ENCODE results near the gene SIX6. TPM values are rescaled to one million over a fixed set of nuclear protein-coding genes. Genes with fewer than 3 reads are reported as not detected.

The SIX6 gene
- not detected in 2 replicates for total RNA-seq

DNA sequence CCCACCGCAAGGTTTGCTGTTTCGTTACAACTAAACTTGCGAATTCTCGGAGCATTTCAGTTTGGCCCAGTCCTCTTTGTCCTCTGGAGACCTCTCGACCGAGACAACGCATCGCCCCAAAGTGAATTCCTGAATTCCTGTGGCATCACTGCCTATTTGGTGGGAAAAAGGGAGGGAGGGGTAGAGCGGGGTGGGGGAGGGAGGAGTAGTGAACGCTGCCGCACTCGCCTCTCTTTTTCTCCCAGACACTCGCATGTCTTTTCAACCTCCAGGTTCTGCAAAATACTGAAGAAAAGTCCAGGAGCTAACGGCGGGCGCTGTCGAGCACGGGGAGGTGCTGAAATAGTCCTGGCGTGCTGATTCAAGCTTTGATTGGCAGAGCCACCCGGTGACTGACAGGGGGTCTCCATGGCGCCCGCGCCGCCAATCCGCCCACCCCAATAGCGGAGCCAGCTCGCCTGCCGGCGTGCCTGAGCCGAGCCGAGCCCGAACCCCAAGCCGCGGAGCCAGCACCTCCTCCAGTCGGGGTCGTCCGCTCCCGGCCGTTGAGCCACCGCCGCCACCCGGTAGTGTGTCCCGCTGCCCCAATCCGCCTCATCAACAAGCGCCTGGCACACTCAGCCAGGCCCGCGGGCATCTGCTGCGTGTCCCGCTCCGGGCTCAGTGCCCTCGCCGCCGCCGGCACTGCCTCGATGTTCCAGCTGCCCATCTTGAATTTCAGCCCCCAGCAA is at the start of gene SIX6:
SIX6 (plus strand) TSS at position 440 of the 731 bp plus-strand sequence; CDS start at position 693, 253 bp downstream.

DNA sequence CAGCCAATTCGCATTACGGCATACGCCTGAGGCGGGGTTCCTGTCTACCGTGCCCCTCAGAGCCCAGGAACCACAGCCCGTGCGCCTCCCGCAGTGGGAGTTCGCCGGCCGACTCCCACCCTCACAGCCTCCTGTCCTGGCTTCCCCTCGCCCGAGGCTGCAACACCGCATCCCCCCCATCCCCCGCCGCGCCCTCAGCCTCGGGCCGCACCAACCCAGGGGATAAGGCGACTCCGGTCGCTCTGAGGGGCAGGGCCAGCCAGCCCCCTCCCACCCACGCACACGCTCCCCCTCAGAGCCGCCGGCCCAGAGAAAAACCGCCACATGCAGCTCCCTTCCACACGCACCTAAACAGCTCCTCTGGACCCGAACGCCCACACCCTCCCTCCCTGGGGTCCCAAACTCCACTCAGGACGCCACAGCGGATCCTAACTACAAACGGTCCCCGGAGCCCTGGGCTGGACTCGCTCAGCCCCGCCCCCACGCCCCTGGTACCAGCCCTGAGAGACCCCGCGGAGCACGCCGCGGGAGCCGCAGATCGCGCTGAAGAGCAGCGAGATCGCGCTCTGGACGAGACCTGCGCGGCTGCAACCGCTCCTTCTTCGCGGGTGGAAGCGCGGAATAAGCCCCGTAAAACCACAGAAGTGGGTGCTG is 23.2 kb upstream of the SIX6 start, which contains the start of gene C14orf39:
C14orf39 (minus strand) TSS at position 466 of the 654 bp plus-strand sequence. CDS start 985 bp downstream, outside the sequence.

Other genes starting within 250 kb of the SIX6 start
- 1.3 and 1.7 TPM in 2 replicates for gene C14orf39, start 23.1 kb upstream of the SIX6 start, total RNA-seq
- gene SIX1, start 140.3 kb downstream of the SIX6 start, total RNA-seq: 4.1 and 10.0 TPM in 2 replicates
- gene SIX4, start 215.2 kb downstream of the SIX6 start, total RNA-seq: 6.3 and 7.0 TPM in 2 replicates
- 52.1 and 69.1 TPM in 2 replicates for gene MNAT1, start 225.6 kb downstream of the SIX6 start, total RNA-seq